ENCODE results near the gene MGAT4C. TPM values are rescaled to one million over a fixed set of nuclear protein-coding genes. Genes with fewer than 3 reads are reported as not detected.

The MGAT4C gene
- total and polyA plus RNA-seq, 11 donors, result 0.13 to 15.5 (median 4.6) TPM

DNA sequence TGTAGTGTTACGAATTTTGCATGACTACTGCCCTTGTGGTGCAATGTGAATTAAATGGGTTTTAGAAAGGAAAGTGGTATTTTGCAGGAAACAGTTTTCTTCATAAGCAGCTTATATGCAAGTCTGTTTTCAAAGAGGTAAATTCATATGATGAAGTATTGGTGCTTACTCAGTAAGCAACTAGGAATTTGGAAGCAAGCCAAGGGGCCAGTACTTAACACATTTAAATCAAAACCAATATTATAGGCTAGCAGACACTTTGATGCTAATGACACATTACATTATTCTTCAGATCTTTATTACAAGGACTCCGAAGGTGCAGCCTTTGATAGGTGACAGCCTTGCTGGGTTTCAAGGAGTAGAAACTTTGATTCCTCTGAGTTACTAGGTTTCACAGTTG is 23.1 kb downstream of the MGAT4C start:
- DNase-seq (no peak), ATAC-seq (no peak)
- H3K9me3 ChIP-seq, result no peaks in the 10 kb centered on the region
- H3K36me3 ChIP-seq, result no peaks in the 10 kb centered on the region
- intact Hi-C loops (cut with DNase I), result no loop called here
- no peak overlapping the region for H3K27ac ChIP-seq
- no peaks in the 10 kb centered on the region for H3K27me3 ChIP-seq
- 74 to 85% (median 81%) methylated on average over 2 of the region's 2 CpGs for WGBS, 4 donors
- TF ChIP-seq, protein P1, sequence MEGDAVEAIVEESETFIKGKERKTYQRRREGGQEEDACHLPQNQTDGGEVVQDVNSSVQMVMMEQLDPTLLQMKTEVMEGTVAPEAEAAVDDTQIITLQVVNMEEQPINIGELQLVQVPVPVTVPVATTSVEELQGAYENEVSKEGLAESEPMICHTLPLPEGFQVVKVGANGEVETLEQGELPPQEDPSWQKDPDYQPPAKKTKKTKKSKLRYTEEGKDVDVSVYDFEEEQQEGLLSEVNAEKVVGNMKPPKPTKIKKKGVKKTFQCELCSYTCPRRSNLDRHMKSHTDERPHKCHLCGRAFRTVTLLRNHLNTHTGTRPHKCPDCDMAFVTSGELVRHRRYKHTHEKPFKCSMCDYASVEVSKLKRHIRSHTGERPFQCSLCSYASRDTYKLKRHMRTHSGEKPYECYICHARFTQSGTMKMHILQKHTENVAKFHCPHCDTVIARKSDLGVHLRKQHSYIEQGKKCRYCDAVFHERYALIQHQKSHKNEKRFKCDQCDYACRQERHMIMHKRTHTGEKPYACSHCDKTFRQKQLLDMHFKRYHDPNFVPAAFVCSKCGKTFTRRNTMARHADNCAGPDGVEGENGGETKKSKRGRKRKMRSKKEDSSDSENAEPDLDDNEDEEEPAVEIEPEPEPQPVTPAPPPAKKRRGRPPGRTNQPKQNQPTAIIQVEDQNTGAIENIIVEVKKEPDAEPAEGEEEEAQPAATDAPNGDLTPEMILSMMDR (IDR thresholded peaks at IDR 0.05), result no peak
- TF ChIP-seq POLR2A (IDR thresholded peaks at IDR 0.05), result no peak
- H3K4me1 ChIP-seq, result no peaks in the 10 kb centered on the region
- no peak overlapping the region for H3K4me3 ChIP-seq

DNA sequence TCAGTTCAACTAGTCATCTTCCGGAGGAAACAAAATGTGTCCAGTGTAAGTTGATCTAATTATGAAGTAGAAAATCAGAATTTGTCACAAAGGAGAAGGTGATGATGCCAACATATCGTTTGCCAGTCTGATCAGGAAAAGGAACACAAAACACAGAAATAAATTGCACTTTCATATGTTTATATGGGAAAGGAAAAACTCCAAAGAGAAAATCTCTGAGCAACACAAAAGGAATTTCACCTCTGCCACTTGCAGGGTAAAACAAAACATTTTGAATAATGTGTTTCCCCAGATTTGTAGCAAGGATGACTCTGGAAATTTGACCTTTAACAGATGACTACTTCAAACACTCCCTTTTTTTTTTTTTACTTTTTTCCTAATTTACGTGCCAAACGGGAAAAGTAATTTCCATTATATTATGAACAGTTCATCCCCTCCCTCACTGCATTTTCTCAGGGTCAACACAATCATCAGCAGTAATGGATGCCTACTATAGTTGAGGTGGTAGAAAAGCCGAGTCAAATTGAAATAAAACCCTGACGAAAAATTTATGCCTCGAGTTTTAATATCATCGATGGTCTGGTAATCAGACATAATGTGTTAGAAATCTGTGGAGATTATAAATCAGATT is 25.6 kb downstream of the MGAT4C start:
- Histone ChIP-seq H3K27me3 (no peaks in the 10 kb centered on the region), H3K27ac (no peak overlapping the region), H3K4me1 (no peaks in the 10 kb centered on the region), H3K4me3 (no peak overlapping the region), H3K36me3 (no peaks in the 10 kb centered on the region), H3K9me3 (peaks cover 0 to 8% (median 0%) of the 10 kb centered on the region in 12 donors)
- intact Hi-C loops (cut with DNase I), result no loop called here
- WGBS, 4 donors, result 59 to 68% (median 62%) methylated on average over 8 of the region's 8 CpGs
- TF ChIP-seq, protein P1 (IDR thresholded peaks at IDR 0.05), result no peak
- TF ChIP-seq POLR2A (IDR thresholded peaks at IDR 0.05), result no peak
- no peak for DNase-seq
- no peak for ATAC-seq

DNA sequence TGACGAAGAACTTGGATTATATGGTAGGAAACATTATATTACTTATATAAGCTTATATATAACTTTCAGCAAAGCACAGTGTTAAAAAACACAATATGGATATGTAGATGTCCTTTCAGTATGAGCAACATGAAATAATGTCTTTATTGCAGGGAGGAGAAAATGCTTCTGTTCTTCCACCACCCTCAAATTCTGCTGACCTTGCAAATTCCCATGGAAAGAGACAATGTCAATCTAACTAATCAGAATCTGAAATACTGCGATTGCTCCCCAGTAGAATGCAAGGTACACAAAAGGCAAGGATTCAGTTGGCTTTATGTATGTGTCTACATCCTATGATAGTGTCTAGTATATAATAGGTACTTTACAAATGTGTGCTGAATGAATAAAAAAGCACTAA is 26.4 kb downstream of the MGAT4C start:
- Histone ChIP-seq H3K36me3 (no peaks in the 10 kb centered on the region), H3K4me3 (no peak overlapping the region), H3K27me3 (no peaks in the 10 kb centered on the region), H3K9me3 (peaks cover 0 to 15% (median 0%) of the 10 kb centered on the region in 12 donors), H3K27ac (no peak overlapping the region), H3K4me1 (no peaks in the 10 kb centered on the region)
- DNase-seq, result no peak
- 79 to 87% (median 85%) methylated on average over 2 of the region's 2 CpGs for WGBS, 4 donors
- ATAC-seq, result no peak
- intact Hi-C loops (cut with DNase I), result no loop called here
- TF ChIP-seq, protein P1 (IDR thresholded peaks at IDR 0.05), result no peak
- TF ChIP-seq POLR2A (IDR thresholded peaks at IDR 0.05), result no peak

DNA sequence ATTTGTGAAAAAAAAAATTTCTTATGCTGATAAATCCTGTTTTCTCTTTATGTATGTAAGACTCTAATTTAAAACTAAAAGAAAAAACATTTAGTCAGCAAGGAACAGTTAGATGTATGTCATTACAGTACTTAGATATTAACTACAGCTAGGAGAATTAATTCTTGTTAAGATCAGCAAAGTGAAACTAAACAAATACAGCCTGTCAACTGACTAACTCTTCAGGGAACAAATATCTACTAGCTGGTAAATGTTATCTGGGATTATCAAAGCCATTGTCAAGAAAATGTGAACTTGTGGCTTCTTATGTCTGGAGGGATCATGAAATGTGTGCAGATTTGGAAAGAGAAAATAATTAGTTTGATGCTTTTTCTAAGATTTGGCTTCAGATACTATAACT is 27.5 kb downstream of the MGAT4C start:
- TF ChIP-seq POLR2A (IDR thresholded peaks at IDR 0.05), result no peak
- TF ChIP-seq, protein P1 (IDR thresholded peaks at IDR 0.05), result no peak
- Histone ChIP-seq H3K36me3 (no peaks in the 10 kb centered on the region), H3K4me1 (no peaks in the 10 kb centered on the region), H3K27ac (no peak overlapping the region), H3K4me3 (no peak overlapping the region), H3K9me3 (peaks cover 0 to 15% (median 0%) of the 10 kb centered on the region in 12 donors), H3K27me3 (no peaks in the 10 kb centered on the region)
- no peak for ATAC-seq
- intact Hi-C loops (cut with DNase I), result no loop called here
- no peak for DNase-seq
